Activated T-cell treated with anti-CD3 and anti-CD28 coated beads, Interleukin-2, amount 50 U/mL, for 72 hours (primary cell): ENCODE measurements around the gene CRYGN. TPM values are rescaled to one million over a fixed set of nuclear protein-coding genes. Genes with fewer than 3 reads are reported as not detected.

Source experiments
- ATAC-seq, 2 donors: fragments of 150-1000 bp; cut with Tn5 transposase; replicated peaks in 1 of 2; 2 replicates each; pipeline ENCODE4 v1.10.0; 2021; ENCODE audit warnings: moderate library complexity in 2 of 2, mild to moderate bottlenecking in 1 of 2
- DNase-seq, 2 donors: peaks; one replicate each; pipeline ENCODE4 v3.0.0; 2021 to 2022; ENCODE audit warnings: mixed read lengths in 1 of 2
- H3K27ac Mint-ChIP-seq: one replicate; pipeline ENCODE4 v1.8.0; 2022; ENCODE audit warnings: mild to moderate bottlenecking, moderate library complexity, mixed read lengths
- H3K27me3 Mint-ChIP-seq: one replicate; pipeline ENCODE4 v1.8.0; 2022; ENCODE audit warnings: low read depth, mixed read lengths
- H3K36me3 Mint-ChIP-seq, 2 donors: one replicate each; pipeline ENCODE4 v1.8.0; 2022; ENCODE audit warnings: mixed read lengths in 2 of 2, mild to moderate bottlenecking in 1 of 2; ENCODE audit not compliant: insufficient read depth in 2 of 2
- H3K4me1 Mint-ChIP-seq: one replicate; pipeline ENCODE4 v1.8.0; 2022; ENCODE audit warnings: low read depth, mixed read lengths
- H3K4me3 Mint-ChIP-seq, 2 donors: one replicate each; pipeline ENCODE4 v1.8.0; 2022; ENCODE audit warnings: mild to moderate bottlenecking in 2 of 2, mixed read lengths in 2 of 2, moderate library complexity in 2 of 2
- H3K9me3 Mint-ChIP-seq, 2 donors: one replicate each; pipeline ENCODE4 v1.8.0; 2022; ENCODE audit warnings: mixed read lengths in 2 of 2
- total RNA-seq, 2 donors: library from RNA; stranded (reverse); gene quantifications; one replicate each; pipeline ENCODE4 v1.2.3, GENCODE V29; 2022

The CRYGN gene
- total RNA-seq, 2 donors from 2014 or later, result 0.35 to 0.53 TPM

DNA sequence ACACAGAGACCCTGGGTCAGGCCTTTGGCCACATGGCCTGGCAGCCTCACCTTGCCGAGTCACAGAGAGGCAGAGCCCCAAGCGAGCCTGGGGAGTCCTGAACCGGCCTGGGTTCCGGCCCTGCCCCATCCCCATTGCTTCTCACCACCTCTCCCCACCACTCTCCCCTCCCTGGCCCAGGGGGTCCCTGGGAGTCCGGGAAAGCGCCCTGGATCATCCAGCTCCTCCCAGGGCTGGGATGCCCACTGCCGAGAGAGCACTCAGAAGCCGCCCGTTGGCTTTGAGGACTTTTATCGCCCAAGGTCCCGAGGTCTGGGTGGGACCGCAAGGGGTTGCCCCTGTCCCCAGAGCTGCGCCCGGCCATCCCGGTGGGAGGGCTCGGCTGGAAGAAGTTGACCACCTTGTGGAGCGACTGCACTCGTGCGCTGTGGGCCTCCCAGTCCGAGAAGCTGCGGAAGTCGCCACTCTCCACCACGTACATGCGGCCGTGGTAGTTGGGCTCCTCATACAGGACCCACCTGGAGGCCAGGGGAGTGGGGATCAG lies 8.1 kb downstream of the CRYGN start:
- Mint-ChIP-seq H3K4me1 (peaks cover 51% of the 10 kb centered on the region), H3K27ac (no peak overlapping the region), H3K4me3 (no peak overlapping the region), H3K27me3 (no peaks in the 10 kb centered on the region), H3K9me3 (no peaks in the 10 kb centered on the region), H3K36me3 (no peaks in the 10 kb centered on the region)
- no peak for DNase-seq
- ATAC-seq, result no peak

DNA sequence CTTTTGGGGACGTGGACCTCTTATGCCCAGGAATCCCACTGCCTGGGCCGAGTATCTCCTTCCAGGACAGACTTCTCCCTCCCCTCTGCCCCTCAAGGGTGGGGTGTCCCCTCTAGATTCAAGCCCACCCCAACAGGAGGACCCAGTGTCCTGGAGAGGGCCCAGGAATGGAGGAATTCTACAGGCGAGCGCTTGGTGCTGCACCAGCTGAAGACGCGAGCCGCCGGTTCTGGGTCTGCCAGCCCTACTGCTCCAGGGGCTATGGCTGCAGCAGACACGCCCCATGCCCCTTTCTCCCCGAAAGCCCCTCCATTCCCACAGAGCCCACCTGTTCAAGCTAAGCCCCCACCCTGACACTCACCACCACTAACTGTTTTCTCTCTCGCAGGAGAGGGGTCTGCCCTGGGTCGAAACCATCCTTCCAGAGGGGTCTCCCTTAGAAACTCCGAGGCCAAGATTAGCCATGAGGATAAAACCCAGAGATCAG lies 8.6 kb downstream of the CRYGN start:
- no peaks in the 10 kb centered on the region for H3K36me3 Mint-ChIP-seq
- no peak overlapping the region for H3K27ac Mint-ChIP-seq
- DNase-seq (no peak), ATAC-seq (no peak)
- H3K4me1 Mint-ChIP-seq, result peaks cover 51% of the 10 kb centered on the region
- H3K27me3 Mint-ChIP-seq, result no peaks in the 10 kb centered on the region
- H3K4me3 Mint-ChIP-seq, result no peak overlapping the region
- no peaks in the 10 kb centered on the region for H3K9me3 Mint-ChIP-seq

DNA sequence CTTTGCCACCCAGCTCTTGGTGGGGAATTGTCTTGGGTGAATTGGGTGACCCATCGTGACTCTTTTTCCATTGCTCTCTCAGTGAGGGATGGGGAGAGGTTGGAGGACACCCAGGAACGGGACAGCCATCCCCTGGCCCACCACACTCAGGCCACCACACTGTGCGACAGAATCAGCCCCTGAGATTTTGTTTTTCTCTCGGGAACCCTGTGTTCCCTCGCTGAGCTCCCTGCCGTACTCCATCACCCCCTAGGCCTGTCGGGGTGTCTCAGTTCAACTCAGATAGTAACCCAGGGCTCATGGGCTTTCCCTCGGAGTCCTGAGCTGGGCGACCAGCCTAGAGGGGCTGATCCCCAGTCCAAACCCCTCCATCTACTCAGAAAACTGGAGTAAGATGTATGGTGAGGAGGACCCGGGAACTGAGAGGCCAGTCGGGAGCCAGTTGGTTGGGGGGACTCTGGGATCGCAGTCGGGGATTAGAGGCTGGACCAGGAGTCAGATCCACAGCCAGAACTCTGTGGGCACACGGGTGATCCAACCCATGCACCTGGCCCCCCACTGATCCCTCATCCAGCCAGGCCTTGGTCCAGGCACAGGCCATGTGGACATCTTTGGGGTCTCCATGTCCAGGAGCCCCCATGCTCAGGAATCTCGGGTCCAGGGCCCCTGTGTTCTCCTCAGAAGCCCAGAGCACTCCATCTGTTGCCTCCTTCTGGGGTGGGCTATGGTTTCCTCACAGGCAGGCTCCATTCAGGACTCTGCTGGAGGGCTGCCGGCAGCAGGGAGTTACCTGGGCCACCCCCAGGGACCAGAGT lies 9.3 kb downstream of the CRYGN start:
- Mint-ChIP-seq H3K4me1 (peaks cover 51% of the 10 kb centered on the region), H3K27me3 (no peaks in the 10 kb centered on the region), H3K36me3 (no peaks in the 10 kb centered on the region), H3K4me3 (peak overlapping the region; percentile 48 to 55), H3K9me3 (no peaks in the 10 kb centered on the region), H3K27ac (no peak overlapping the region)
- no peak for DNase-seq
- ATAC-seq, result no peak

DNA sequence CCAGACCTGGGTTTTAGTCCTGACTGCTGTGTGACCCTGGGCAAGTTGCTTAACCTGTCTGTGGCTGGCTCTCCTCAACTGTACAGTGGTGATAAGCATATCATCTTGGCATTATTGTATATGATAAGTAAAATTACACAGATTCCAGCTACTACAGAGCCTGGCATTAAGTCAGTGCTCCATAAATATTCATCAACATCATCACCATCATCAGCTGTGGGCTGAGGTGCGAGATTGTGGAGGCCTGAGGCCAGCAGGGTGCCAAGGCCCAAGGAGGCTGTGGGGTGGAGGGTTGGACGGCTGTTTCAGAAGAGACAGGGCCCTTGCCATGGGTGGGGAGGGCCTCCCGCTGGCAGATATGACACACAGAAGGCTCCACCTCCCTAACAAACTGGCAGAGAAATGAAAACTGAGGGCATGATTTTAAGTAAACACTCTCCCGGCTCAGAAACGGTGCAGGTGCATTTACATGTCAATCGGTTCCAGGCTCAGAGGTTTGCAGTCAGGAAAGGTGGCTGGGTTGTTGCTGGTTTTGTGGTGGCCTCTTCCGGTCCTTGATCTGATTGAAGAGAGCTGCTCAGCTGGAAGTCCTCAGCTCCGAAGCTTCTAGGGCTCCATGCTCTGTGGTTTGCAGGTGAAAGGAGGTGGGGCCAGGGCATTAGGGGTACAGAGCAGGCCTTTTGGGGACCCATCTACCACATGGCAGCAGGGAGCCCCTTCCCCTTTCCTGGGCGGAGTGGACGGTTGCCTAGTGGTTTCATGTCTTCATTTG lies 10.2 kb downstream of the CRYGN start:
- peak overlapping the region; percentile 67 for H3K27ac Mint-ChIP-seq
- H3K9me3 Mint-ChIP-seq, result no peaks in the 10 kb centered on the region
- DNase-seq (peak; percentile 53 to 56), ATAC-seq (peak; percentile 61)
- no peaks in the 10 kb centered on the region for H3K27me3 Mint-ChIP-seq
- H3K4me1 Mint-ChIP-seq, result peaks cover 51% of the 10 kb centered on the region
- no peaks in the 10 kb centered on the region for H3K36me3 Mint-ChIP-seq
- H3K4me3 Mint-ChIP-seq, result peak overlapping the region; percentile 48 to 55

DNA sequence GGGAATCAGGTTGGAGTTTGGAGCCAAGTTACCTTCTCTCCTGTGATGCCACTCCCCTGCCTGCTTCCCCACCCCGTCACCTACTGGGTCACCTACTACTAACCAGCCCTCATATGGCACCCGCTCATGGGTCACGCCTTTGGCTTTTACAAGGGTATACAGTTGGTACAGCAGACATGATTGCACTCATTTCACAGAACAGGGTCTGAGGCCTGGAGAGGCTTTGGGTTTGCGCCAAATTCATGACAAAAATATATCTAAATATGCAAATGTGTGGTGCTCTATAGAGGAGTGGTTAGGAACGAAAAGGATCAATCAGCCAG lies 10.7 kb downstream of the CRYGN start:
- peak overlapping the region in 1 of 2 donors; percentile 48 for H3K4me3 Mint-ChIP-seq
- H3K36me3 Mint-ChIP-seq, result no peaks in the 10 kb centered on the region
- H3K27ac Mint-ChIP-seq, result peak overlapping the region; percentile 67
- no peaks in the 10 kb centered on the region for H3K9me3 Mint-ChIP-seq
- H3K27me3 Mint-ChIP-seq, result no peaks in the 10 kb centered on the region
- ATAC-seq (no peak), DNase-seq (no peak)
- peaks cover 51% of the 10 kb centered on the region for H3K4me1 Mint-ChIP-seq

DNA sequence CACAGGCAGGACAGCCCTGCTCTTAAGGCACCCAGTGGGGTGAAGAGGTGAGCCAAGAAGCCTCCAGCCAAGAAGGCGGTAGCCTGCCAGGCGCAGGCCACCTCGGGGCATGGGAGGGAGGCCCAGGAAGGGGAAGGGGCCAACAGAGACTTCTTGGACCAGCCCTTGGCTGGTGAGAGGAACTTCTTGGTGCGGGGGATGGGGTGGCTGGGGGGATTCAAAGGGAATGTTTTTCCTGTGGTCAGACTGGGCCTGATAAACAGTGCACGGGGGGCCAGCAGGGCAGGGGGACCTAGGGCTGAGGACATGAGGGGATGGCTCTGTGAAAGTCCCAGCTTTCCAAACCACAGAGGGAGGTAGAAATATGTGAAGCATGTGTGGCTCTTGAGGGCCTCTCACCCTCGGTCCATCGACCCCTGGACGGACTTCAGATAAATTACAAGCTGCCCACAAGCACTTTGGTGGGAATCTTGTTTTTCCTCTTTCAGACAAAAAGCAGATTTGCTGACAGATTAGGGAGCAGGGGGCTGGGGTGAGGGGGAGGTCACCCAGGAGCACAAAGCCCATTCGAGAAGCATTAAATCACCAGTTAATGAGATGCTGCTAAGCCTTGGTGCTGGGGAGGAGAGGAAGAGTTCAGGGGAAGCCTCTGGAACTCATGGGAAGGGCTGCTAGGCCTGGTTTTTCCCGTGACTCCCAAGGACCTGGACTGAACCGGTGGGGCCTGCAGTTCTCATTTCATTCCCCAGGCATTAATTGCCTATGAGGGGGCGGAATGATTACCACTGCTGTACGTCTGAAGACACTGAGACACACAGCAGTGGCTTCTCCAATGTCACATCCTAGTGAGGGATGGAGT lies 11.3 kb downstream of the CRYGN start:
- H3K27me3 Mint-ChIP-seq, result no peaks in the 10 kb centered on the region
- H3K4me3 Mint-ChIP-seq, result peak overlapping the region in 1 of 2 donors; percentile 46
- DNase-seq, result no peak
- peaks cover 49% of the 10 kb centered on the region for H3K4me1 Mint-ChIP-seq
- no peak for ATAC-seq
- no peaks in the 10 kb centered on the region for H3K9me3 Mint-ChIP-seq
- no peak overlapping the region for H3K27ac Mint-ChIP-seq
- H3K36me3 Mint-ChIP-seq, result no peaks in the 10 kb centered on the region

DNA sequence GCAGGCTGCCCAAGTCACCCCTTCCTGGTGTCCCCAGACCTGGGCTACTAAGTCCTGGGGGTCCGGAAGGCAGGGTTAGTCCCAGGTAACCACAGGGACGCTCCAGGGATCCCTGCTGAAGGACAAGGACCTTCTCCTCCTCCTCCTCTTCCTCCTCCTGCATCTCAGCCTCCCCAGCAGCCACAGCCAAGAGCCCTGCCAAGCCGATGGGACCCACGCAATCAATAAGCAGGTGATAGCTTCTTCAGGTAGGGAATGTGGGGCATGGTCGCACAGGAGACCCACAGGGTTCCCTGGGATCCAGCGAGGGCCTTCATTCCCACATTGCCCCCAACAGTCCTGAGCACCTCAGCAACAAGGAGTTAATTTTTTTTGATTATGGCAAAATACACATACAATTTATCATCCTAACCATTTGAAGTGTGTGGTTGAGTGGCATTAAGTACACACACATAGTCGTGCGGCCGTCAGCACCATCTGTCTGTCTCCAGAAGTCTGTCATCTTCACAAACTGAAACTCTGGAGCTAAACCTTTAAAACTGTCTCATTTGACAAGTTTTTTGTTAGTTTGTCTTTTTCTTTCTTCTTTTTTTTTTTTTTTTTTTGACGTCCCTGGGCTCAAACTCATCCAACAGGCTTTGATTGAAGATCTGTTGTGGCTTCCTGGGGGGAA lies 12.1 kb downstream of the CRYGN start:
- ATAC-seq (no peak), DNase-seq (no peak)
- Mint-ChIP-seq H3K36me3 (no peaks in the 10 kb centered on the region), H3K4me1 (peaks cover 42% of the 10 kb centered on the region), H3K27ac (no peak overlapping the region), H3K4me3 (peak overlapping the region in 1 of 2 donors; percentile 46), H3K27me3 (no peaks in the 10 kb centered on the region), H3K9me3 (no peaks in the 10 kb centered on the region)

DNA sequence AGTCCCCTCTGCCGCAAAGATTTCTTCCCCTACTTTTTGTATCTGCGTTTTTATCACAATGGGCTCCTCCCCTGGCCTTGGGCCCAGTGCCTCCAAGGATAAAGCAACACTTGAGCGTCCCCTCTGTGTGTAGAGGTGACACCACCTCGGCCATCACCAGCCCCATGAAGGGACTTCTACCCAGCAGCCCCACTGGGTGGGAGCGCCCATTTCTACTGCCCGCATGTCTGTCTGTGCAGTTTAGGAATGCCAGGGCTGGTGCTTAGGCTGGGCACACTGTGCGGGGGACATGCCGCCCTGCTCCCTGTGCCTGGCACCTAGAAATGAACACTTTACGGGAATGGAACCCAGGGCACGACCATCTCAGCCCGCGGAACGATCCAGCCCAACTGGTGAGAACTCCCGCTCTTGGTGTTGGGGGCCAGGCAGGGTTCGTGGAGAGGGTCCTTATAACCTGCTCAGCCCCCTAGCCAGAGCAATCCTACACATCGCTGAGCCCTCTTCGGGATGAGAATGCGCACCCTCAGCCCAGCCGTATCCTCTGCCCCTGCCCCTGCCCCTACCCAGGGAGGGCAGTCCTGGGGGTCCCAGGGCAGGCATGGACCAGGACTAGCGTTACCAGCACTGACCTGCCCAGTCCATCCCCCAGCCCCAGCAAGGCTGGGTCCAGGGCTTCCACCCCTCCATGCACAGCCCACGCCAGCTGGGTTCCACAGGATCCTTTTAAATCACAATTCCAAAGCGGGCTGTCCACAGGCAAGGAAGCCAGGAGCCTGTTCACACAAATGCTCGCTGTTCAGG lies 12.8 kb downstream of the CRYGN start:
- ATAC-seq (no peak), DNase-seq (no peak)
- H3K9me3 Mint-ChIP-seq, result peaks cover 0 to under 1% of the 10 kb centered on the region in 2 donors
- peaks cover 36% of the 10 kb centered on the region for H3K4me1 Mint-ChIP-seq
- no peaks in the 10 kb centered on the region for H3K27me3 Mint-ChIP-seq
- H3K4me3 Mint-ChIP-seq, result no peak overlapping the region
- H3K36me3 Mint-ChIP-seq, result peaks cover 0 to 1% of the 10 kb centered on the region in 2 donors
- H3K27ac Mint-ChIP-seq, result no peak overlapping the region

DNA sequence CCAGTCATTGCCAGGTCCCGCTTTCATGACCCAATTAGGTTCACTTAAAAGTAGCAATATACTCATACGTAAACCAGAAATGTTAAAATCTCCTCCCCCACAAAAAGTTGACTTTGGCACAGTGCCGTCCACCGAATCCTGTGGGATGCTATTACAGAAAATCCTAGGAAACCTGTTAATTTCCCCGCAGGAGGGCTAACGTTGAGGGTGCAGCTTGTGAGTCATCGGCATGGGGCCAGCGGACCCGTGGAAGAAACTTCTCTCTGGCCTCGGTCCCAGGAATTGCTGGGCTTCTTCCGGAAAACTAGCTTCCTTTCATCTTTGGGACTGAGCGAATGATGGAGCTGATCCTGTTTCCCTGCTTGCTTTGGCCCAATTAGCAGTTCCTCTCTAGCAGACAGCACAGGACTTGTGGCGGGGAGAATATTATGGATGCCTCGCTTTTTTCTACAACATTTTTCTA lies 13.5 kb downstream of the CRYGN start:
- ATAC-seq (no peak), DNase-seq (no peak)
- Mint-ChIP-seq H3K4me3 (no peak overlapping the region), H3K9me3 (peaks cover 2 to 5% of the 10 kb centered on the region in 2 donors), H3K27ac (no peak overlapping the region), H3K27me3 (no peaks in the 10 kb centered on the region), H3K36me3 (peaks cover 1 to 6% of the 10 kb centered on the region in 2 donors), H3K4me1 (peaks cover 34% of the 10 kb centered on the region)

DNA sequence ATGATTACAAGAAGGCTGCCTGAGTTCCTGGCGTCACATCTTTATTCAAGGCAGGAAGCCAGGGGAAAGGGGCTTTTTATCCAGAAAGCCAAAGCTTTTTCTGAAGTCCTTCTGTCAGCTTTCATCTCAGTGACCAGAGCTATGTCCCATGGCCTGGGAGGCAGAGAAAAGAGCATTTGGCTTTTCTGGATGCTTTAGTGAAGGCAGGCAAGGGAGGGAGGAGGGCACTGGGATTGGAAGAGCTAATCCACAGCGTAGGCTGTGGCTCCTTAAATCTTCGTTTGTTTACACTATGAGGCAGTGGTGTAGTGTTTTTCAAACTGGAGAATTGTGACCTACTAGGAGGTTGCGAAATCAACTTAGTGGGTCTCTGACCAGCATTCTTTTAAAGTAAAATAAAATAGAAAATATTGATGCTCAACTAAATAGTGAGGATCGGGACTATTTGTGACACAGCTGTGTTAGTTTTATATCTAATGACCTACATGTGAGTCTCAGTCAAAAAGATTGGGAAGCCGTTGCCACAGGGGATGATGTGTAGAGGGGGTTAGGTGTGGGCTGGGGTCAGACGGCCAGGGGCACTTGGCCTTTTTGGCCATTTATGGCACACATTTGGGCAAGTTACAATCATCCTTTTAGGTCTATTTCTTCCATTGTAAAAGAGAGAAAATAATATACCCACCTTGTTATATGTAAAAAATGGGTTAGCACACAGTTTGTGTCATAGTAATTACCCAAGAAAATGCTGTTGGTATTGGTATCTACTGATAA lies 14.1 kb downstream of the CRYGN start:
- DNase-seq, result no peak
- Mint-ChIP-seq H3K36me3 (peaks cover 1 to 6% of the 10 kb centered on the region in 2 donors), H3K27me3 (no peaks in the 10 kb centered on the region), H3K27ac (no peak overlapping the region), H3K9me3 (peaks cover 2 to 5% of the 10 kb centered on the region in 2 donors), H3K4me3 (no peak overlapping the region), H3K4me1 (peaks cover 31% of the 10 kb centered on the region)
- ATAC-seq, result no peak

DNA sequence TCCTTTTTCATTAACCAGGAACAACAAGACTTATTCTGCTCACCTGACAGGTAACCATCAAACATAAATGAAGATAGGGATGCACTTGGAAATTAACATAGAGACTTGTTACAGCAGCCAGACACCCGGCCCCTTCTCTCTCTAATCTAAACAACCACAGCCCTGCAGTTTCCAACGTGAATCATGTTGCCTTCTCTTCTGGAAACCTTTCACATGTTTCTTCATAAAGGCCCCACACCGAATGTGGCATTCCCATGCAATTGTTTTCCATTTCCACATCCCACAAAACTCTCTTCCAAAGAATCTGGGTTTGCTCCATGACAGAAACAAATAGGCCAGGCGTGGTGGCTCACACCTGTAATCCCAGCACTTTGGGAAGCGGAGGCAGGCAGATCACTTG lies 15.1 kb downstream of the CRYGN start:
- no peaks in the 10 kb centered on the region for H3K27me3 Mint-ChIP-seq
- H3K27ac Mint-ChIP-seq, result no peak overlapping the region

More for the DNA sequence above, 15.1 kb downstream of the CRYGN start:
- Mint-ChIP-seq H3K4me3 (no peak overlapping the region), H3K36me3 (peaks cover 1 to 10% of the 10 kb centered on the region in 2 donors), H3K9me3 (peaks cover 4 to 5% of the 10 kb centered on the region in 2 donors), H3K4me1 (peaks cover 23% of the 10 kb centered on the region)
- DNase-seq (no peak), ATAC-seq (no peak)
